Endothelial cell of umbilical vein (primary cell): ENCODE measurements around the gene CHCHD3. TPM values are rescaled to one million over a fixed set of nuclear protein-coding genes. Genes with fewer than 3 reads are reported as not detected.

ENCODE experiments used
- BruUV-seq: library from RNA; stranded (reverse); fragments of 400-500 nt; replicated peaks from 2 replicates; lab custom pipeline; 2021; lab: Mats Ljungman, UMichigan
- CTCF ChIA-PET: fragments of 300-600, 350-600 bp; sonication (Branson Sonifier 250); formaldehyde crosslinking; loops from one replicate; lab custom pipeline; 2021; ENCODE audit warnings: antibody characterized with exemption, inconsistent platforms; lab: Charles Lee
- POLR2A ChIA-PET: fragments of 300-600, 350-600 bp; sonication (Branson Sonifier 250); formaldehyde crosslinking; loops from one replicate; lab custom pipeline; 2021; ENCODE audit warnings: antibody characterized with exemption, inconsistent platforms; lab: Charles Lee
- DNase-seq: peaks from one replicate; pipeline ENCODE4 v3.0.0-alpha.2; 2011; ENCODE audit warnings: low read depth, low spot score
- FAIRE-seq: peaks from 2 replicates; lab custom pipeline; 2011; peaks lifted over from hg19 to GRCh38; lab: Jason Lieb, UNC
- H2AFZ ChIP-seq: 2 replicates; pipeline ENCODE4 v1.6.0; 2012; ENCODE audit warnings: low read depth, low read length, control low read depth, inconsistent platforms
- H3K27ac ChIP-seq: 2 replicates; pipeline ENCODE4 v1.5.1; 2011; ENCODE audit warnings: low read depth, mild to moderate bottlenecking, control low read depth, low read length, moderate library complexity; ENCODE audit not compliant: insufficient read depth
- H3K27me3 ChIP-seq, 2 experiments: 2 replicates each; pipeline versions ENCODE4 v1.6.0 to v1.6.1; 2011; ENCODE audit warnings: low read length in 2 of 2, mixed read lengths in 1 of 2; ENCODE audit not compliant: control insufficient read depth in 2 of 2, insufficient read depth in 2 of 2
- H3K36me3 ChIP-seq, 2 experiments: 2 replicates in 1 of 2; 3 replicates in 1 of 2; pipeline ENCODE4 v1.5.1; 2011; ENCODE audit warnings: low read length in 2 of 2, mild to moderate bottlenecking in 1 of 2, moderate library complexity in 1 of 2; ENCODE audit not compliant: control insufficient read depth in 2 of 2, insufficient read depth in 2 of 2; ENCODE audit errors: extremely low read depth in 1 of 2
- H3K4me1 ChIP-seq: 3 replicates; pipeline ENCODE4 v1.5.1; 2011; ENCODE audit warnings: mild to moderate bottlenecking, low read length; ENCODE audit not compliant: control insufficient read depth, insufficient read depth; ENCODE audit errors: extremely low read depth
- H3K4me2 ChIP-seq: 2 replicates; pipeline ENCODE4 v1.6.1; 2011; ENCODE audit warnings: low read length, control low read depth, mixed read lengths; ENCODE audit not compliant: insufficient read depth
- H3K4me3 ChIP-seq, 3 experiments: fragments of 200-600 bp in 1 of 3; sonication (generic), shearing (Covaris generic) in 1 of 3; replicated peaks in 1 of 3; 2 replicates each; pipeline ENCODE4 v1.5.1; 2011 to 2016; ENCODE audit warnings: control low read depth in 3 of 3, low read length in 3 of 3, mild to moderate bottlenecking in 2 of 3, inconsistent platforms in 1 of 3, low read depth in 1 of 3, moderate library complexity in 1 of 3; ENCODE audit not compliant: insufficient read depth in 1 of 3
- H3K79me2 ChIP-seq: 2 replicates; pipeline ENCODE4 v1.6.0; 2012; ENCODE audit warnings: low read length, inconsistent platforms; ENCODE audit not compliant: control insufficient read depth, insufficient read depth
- H3K9ac ChIP-seq: replicated peaks from 2 replicates; pipeline ENCODE3; 2011; ENCODE audit warnings: low read length, control low read depth; ENCODE audit not compliant: insufficient read depth; ENCODE audit errors: extremely low read depth
- H3K9me1 ChIP-seq: replicated peaks from 3 replicates; pipeline ENCODE4 v1.6.0; 2011; ENCODE audit warnings: mild to moderate bottlenecking, low read length; ENCODE audit not compliant: control insufficient read depth, insufficient read depth; ENCODE audit errors: extremely low read depth
- H3K9me3 ChIP-seq: replicated peaks from 2 replicates; pipeline ENCODE4 v1.5.1; 2012; ENCODE audit warnings: low read length, inconsistent platforms; ENCODE audit not compliant: control insufficient read depth, insufficient read depth
- H4K20me1 ChIP-seq: replicated peaks from 2 replicates; pipeline ENCODE3; 2011; ENCODE audit warnings: mild to moderate bottlenecking, low read length; ENCODE audit not compliant: control insufficient read depth, insufficient read depth; ENCODE audit errors: extremely low read depth
- EZH2 ChIP-seq: IDR thresholded peaks from 2 replicates; pipeline ENCODE4 v1.6.1; 2012; ENCODE audit warnings: borderline replicate concordance, low read depth, mild to moderate bottlenecking, moderate library complexity, low read length, inconsistent platforms; ENCODE audit not compliant: severe bottlenecking
- FOS ChIP-seq: IDR thresholded peaks from 2 replicates; pipeline ENCODE4 v1.6.1; 2011; ENCODE audit warnings: mild to moderate bottlenecking, low read length, moderate library complexity, borderline replicate concordance; ENCODE audit not compliant: insufficient read depth
- GATA2 ChIP-seq: IDR thresholded peaks from 2 replicates; pipeline ENCODE4 v1.7.0; 2011; ENCODE audit warnings: low read depth, mild to moderate bottlenecking, moderate library complexity, mixed read lengths, low read length; ENCODE audit not compliant: insufficient read length, insufficient read depth
- JUN ChIP-seq: IDR thresholded peaks from 2 replicates; pipeline ENCODE4 v1.6.1; 2011; ENCODE audit warnings: borderline replicate concordance, low read depth; ENCODE audit not compliant: insufficient read length, insufficient read depth
- MYC ChIP-seq: IDR thresholded peaks from one replicate; pipeline ENCODE4 v1.6.1; 2011; ENCODE audit warnings: mild to moderate bottlenecking, low read depth, low read length
- POLR2A ChIP-seq: IDR thresholded peaks from 2 replicates; pipeline ENCODE4 v1.6.1; 2012; ENCODE audit warnings: low read depth, mild to moderate bottlenecking, control low read depth, low read length
- POLR2AphosphoS5 ChIP-seq: IDR thresholded peaks from 2 replicates; pipeline ENCODE4 v1.6.1; 2012; ENCODE audit warnings: low read depth, mild to moderate bottlenecking, control low read depth, low read length, moderate library complexity; ENCODE audit not compliant: insufficient read depth
- dilution Hi-C: fragments of 300-500 bp; cut with MboI; formaldehyde crosslinking; loops from one replicate; pipeline ENCODE4 v1.15.0; 2019; ENCODE audit warnings: low sequenced_read_pairs; ENCODE audit not compliant: extremely low pct_ligation_motif_present
- intact Hi-C: fragments of 100-400 bp; cut with micrococcal nuclease; formaldehyde crosslinking; loops from one replicate; pipeline ENCODE4 v1.10.0; 2022
- polyA plus RNA-seq, 4 experiments: library from polyadenylated mRNA; depleted of rRNA in 3 of 4; stranded (reverse) in 3 of 4; unstranded in 1 of 4; fragments of >200 nt; gene quantifications; 2 replicates each; pipeline versions ENCODE4 v1.2.1 to v1.2.3, GENCODE V29; 2011 to 2012; ENCODE audit warnings: missing spikeins in 1 of 4
- total RNA-seq: library from RNA; stranded (reverse); gene quantifications from 2 replicates; pipeline ENCODE4 v1.2.3, GENCODE V29; 2021
- TF ChIP-seq, protein P1 (sequence below), 2 donors: IDR thresholded peaks; 1 replicate in 1 of 2; 2 replicates in 1 of 2; pipeline ENCODE4 v1.5.1; 2011; ENCODE audit warnings: low read length in 2 of 2, mild to moderate bottlenecking in 2 of 2, moderate library complexity in 2 of 2, control low read depth in 1 of 2, inconsistent platforms in 1 of 2, low read depth in 1 of 2; ENCODE audit not compliant: insufficient read depth in 1 of 2; ENCODE audit errors: extremely low read depth in 1 of 2
- TF ChIP-seq, protein P2 (sequence below): IDR thresholded peaks from 2 replicates; pipeline ENCODE4 v1.6.1; 2011; ENCODE audit not compliant: insufficient read depth, insufficient read length

Gene CHCHD3
- total and polyA plus RNA-seq, 2 donors (not counting 3 experiments of a cell fraction or from before 2014, with no cell fraction given), result 22.0 to 63.7 TPM

GRCh38 chr7:132879579-132879978, 202.3 kb downstream of the CHCHD3 start:
- Histone ChIP-seq H3K36me3 (no peaks in the 10 kb centered on the region), H3K27me3 (no peaks in the 10 kb centered on the region), H3K27ac (no peak overlapping the region), H3K9me1 (no peaks in the 10 kb centered on the region), H3K79me2 (no peaks in the 10 kb centered on the region), H3K9ac (no peak overlapping the region), H3K4me3 (no peak overlapping the region), H3K4me2 (no peak overlapping the region), H2AFZ (no peak overlapping the region), H4K20me1 (peaks cover 3% of the 10 kb centered on the region), H3K4me1 (no peaks in the 10 kb centered on the region), H3K9me3 (no peaks in the 10 kb centered on the region)
- intact Hi-C loops, result no loop called here
- no TSS peak for BruUV-seq
- TF ChIP-seq POLR2A (no peak), EZH2 (no peak), GATA2 (no peak), JUN (no peak), FOS (no peak), MYC (no peak), POLR2AphosphoS5 (no peak)
- TF ChIP-seq, protein P1, sequence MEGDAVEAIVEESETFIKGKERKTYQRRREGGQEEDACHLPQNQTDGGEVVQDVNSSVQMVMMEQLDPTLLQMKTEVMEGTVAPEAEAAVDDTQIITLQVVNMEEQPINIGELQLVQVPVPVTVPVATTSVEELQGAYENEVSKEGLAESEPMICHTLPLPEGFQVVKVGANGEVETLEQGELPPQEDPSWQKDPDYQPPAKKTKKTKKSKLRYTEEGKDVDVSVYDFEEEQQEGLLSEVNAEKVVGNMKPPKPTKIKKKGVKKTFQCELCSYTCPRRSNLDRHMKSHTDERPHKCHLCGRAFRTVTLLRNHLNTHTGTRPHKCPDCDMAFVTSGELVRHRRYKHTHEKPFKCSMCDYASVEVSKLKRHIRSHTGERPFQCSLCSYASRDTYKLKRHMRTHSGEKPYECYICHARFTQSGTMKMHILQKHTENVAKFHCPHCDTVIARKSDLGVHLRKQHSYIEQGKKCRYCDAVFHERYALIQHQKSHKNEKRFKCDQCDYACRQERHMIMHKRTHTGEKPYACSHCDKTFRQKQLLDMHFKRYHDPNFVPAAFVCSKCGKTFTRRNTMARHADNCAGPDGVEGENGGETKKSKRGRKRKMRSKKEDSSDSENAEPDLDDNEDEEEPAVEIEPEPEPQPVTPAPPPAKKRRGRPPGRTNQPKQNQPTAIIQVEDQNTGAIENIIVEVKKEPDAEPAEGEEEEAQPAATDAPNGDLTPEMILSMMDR (IDR thresholded peaks at IDR 0.05; ENCODE audit: extremely low read depth in 1 of 2, insufficient read depth in 1 of 2, low read depth in 1 of 2, low read length in 2 of 2), result no peak
- TF ChIP-seq, protein P2, sequence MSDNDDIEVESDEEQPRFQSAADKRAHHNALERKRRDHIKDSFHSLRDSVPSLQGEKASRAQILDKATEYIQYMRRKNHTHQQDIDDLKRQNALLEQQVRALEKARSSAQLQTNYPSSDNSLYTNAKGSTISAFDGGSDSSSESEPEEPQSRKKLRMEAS, result no peak
- no peak for FAIRE-seq
- ChIA-PET POLR2A (no interaction called here), CTCF (interaction anchor here (0.7 to 1.8 kb wide), 2 partner anchors 16 to 21 kb away, joined by 3 to 5 read pairs; no protein-coding TSS in a partner anchor)
- DNase-seq, result no peak
- dilution Hi-C loops, result no loop called here
